Neural cell (in vitro differentiated cells): ENCODE measurements around the gene DOK5. TPM values are rescaled to one million over a fixed set of nuclear protein-coding genes. Genes with fewer than 3 reads are reported as not detected.

Source experiments
- H2AFZ ChIP-seq: fragments of 200-600, 300-800 bp; sonication (generic), shearing (Covaris generic); 2 replicates; pipeline ENCODE4 v1.6.0; 2014; ENCODE audit warnings: low read depth, mild to moderate bottlenecking, antibody characterized with exemption, low read length, moderate library complexity
- H3F3A ChIP-seq: fragments of 200-600 bp; shearing (Covaris generic); 2 replicates; pipeline ENCODE4 v1.6.1; 2016; ENCODE audit warnings: mild to moderate bottlenecking, moderate library complexity, mixed read lengths, antibody characterized with exemption, low read length; ENCODE audit not compliant: insufficient read depth, poor library complexity, severe bottlenecking
- H3K27ac ChIP-seq: fragments of 200-600, 300-800 bp; sonication (generic), shearing (Covaris generic); 2 replicates; pipeline ENCODE4 v1.5.1; 2014; ENCODE audit warnings: mild to moderate bottlenecking, low read length, moderate library complexity
- H3K27me3 ChIP-seq: fragments of 300-800, 200-600 bp; sonication (generic), shearing (Covaris generic); 2 replicates; pipeline ENCODE4 v1.6.0; 2014; ENCODE audit warnings: mild to moderate bottlenecking, low read depth, low read length, moderate library complexity; ENCODE audit not compliant: insufficient read depth
- H3K36me3 ChIP-seq: fragments of 300-800, 200-600 bp; sonication (generic), shearing (Covaris generic); 2 replicates; pipeline ENCODE4 v1.5.1; 2014; ENCODE audit warnings: mild to moderate bottlenecking, antibody characterized with exemption, low read length, moderate library complexity; ENCODE audit not compliant: insufficient read depth
- H3K4me2 ChIP-seq: fragments of 300-800, 200-600 bp; sonication (generic), shearing (Covaris generic); 2 replicates; pipeline ENCODE4 v1.6.0; 2014; ENCODE audit warnings: mild to moderate bottlenecking, low read length
- H3K4me3 ChIP-seq: fragments of 300-800, 200-600 bp; sonication (generic), shearing (Covaris generic); 2 replicates; pipeline ENCODE4 v1.5.1; 2014; ENCODE audit warnings: mild to moderate bottlenecking, low read length, moderate library complexity
- H3K79me2 ChIP-seq: fragments of 200-600 bp; shearing (Covaris generic); replicated peaks from 2 replicates; pipeline ENCODE4 v1.6.0; 2014; ENCODE audit warnings: mild to moderate bottlenecking, low read length, moderate library complexity; ENCODE audit not compliant: insufficient read depth
- H3K9ac ChIP-seq: fragments of 300-800, 200-600 bp; sonication (generic), shearing (Covaris generic); 2 replicates; pipeline ENCODE4 v1.6.1; 2016; ENCODE audit warnings: mild to moderate bottlenecking, low read length, mixed read lengths
- H3K9me2 ChIP-seq: fragments of 200-600 bp; shearing (Covaris generic); 2 replicates; pipeline ENCODE4 v1.6.1; 2016; ENCODE audit warnings: mild to moderate bottlenecking, low read length, mixed read lengths; ENCODE audit not compliant: insufficient read depth
- H3K9me3 ChIP-seq: fragments of 200-600, 300-800 bp; sonication (generic), shearing (Covaris generic); 2 replicates; pipeline ENCODE4 v1.6.1; 2016; ENCODE audit warnings: mild to moderate bottlenecking, mixed run types, low read length, moderate library complexity, mixed read lengths
- H4K20me1 ChIP-seq: fragments of 200-600 bp; shearing (Covaris generic); 2 replicates; pipeline ENCODE4 v1.6.1; 2016; ENCODE audit warnings: mild to moderate bottlenecking, mixed run types; ENCODE audit not compliant: insufficient read depth
- CTCF ChIP-seq: fragments of 450-650 bp; IDR thresholded peaks from 2 replicates; pipeline ENCODE4 v1.5.1; 2014; ENCODE audit warnings: antibody characterized with exemption, mild to moderate bottlenecking, moderate library complexity; ENCODE audit not compliant: poor library complexity, severe bottlenecking
- EP300 ChIP-seq: fragments of 450-650 bp; conservative IDR thresholded peaks from 2 replicates; pipeline ENCODE4 v1.6.1; 2014; ENCODE audit warnings: antibody characterized with exemption, mild to moderate bottlenecking, moderate library complexity; ENCODE audit not compliant: poor library complexity, severe bottlenecking
- EZH2 ChIP-seq: fragments of 200-600, 300-800 bp; shearing (Covaris generic), sonication (generic); IDR thresholded peaks from 2 replicates; pipeline ENCODE4 v1.6.1; 2014; ENCODE audit warnings: antibody characterized with exemption, low read length, borderline replicate concordance, mild to moderate bottlenecking; ENCODE audit not compliant: insufficient read depth, poor library complexity, severe bottlenecking
- MXI1 ChIP-seq: fragments of 450-650 bp; conservative IDR thresholded peaks from 2 replicates; pipeline ENCODE4 v1.6.1; 2014; ENCODE audit warnings: antibody characterized with exemption, mild to moderate bottlenecking; ENCODE audit not compliant: poor library complexity, severe bottlenecking
- POLR2AphosphoS5 ChIP-seq: IDR thresholded peaks from 2 replicates; pipeline ENCODE4 v1.6.1; 2012
- RAD21 ChIP-seq: fragments of 450-650 bp; conservative IDR thresholded peaks from 2 replicates; pipeline ENCODE4 v1.6.1; 2014; ENCODE audit warnings: antibody characterized with exemption, mild to moderate bottlenecking, moderate library complexity
- REST ChIP-seq: IDR thresholded peaks from 2 replicates; pipeline ENCODE4 v1.6.1; 2012; ENCODE audit warnings: borderline replicate concordance
- SMC3 ChIP-seq: fragments of 450-650 bp; conservative IDR thresholded peaks from 2 replicates; pipeline ENCODE4 v1.6.1; 2014; ENCODE audit warnings: antibody characterized with exemption, mild to moderate bottlenecking, moderate library complexity; ENCODE audit not compliant: poor library complexity
- TAF1 ChIP-seq: IDR thresholded peaks from 2 replicates; pipeline ENCODE4 v1.6.1; 2012; ENCODE audit warnings: low read depth
- polyA plus RNA-seq: library from polyadenylated mRNA; depleted of rRNA; stranded (reverse); fragments of >200 nt; gene quantifications from 2 replicates; pipeline ENCODE4 v1.2.3, GENCODE V29; 2014

The DOK5 gene
- polyA plus RNA-seq, 1 donor from 2014 or later, result 4.6 TPM

DNA sequence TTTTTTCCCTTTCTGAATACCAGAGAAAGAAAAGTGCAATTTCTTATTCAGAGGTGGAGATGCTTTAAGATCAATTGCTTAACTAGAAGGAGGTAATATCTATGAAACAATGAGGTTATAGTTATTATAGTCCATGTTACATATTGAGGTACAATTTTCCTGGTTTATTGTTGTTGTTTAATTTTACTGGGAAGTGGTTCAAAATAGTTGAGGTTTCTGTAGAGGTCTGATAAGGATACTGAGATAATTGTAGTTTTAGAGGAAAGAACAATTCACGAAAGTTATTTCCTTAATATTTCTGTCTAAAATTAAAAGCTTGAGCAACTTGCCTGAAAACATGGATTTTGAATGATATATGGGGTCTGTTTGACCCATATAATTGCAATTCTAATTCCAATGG is 51.4 kb downstream of the DOK5 start:
- Histone ChIP-seq H2AFZ (no peak overlapping the region), H4K20me1 (no peaks in the 10 kb centered on the region), H3K9me3 (no peaks in the 10 kb centered on the region), H3K79me2 (no peaks in the 10 kb centered on the region), H3K27me3 (no peaks in the 10 kb centered on the region), H3K36me3 (no peaks in the 10 kb centered on the region), H3F3A (no peaks in the 10 kb centered on the region), H3K9ac (no peak overlapping the region), H3K4me3 (no peak overlapping the region), H3K4me2 (no peak overlapping the region), H3K27ac (no peak overlapping the region), H3K9me2 (no peaks in the 10 kb centered on the region)
- TF ChIP-seq REST (no peak), EP300 (no peak), SMC3 (no peak), EZH2 (no peak), CTCF (no peak), POLR2AphosphoS5 (no peak), TAF1 (no peak), MXI1 (no peak), RAD21 (no peak)

DNA sequence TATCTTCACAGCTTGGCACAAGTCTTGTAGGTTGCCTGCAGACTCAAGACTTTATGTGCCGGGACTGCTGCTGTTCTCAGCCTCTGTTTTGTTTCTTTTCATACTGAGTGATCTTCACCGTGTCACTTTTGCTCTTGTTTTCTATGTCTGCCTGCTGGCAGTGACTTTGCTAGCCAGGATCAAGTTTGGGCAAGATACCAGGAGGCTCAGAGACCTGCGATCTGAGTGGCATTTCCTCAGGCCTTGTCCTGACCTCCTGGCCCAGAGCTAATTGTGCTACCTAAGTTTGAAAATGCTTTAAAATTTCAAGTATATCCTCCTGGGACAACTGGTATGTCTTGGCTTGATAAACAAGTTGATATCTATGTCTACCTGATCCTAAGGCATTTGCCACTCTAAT is 57.2 kb downstream of the DOK5 start:
- Histone ChIP-seq H3K9ac (no peak overlapping the region), H3K27ac (no peak overlapping the region), H2AFZ (no peak overlapping the region), H3K79me2 (no peaks in the 10 kb centered on the region), H4K20me1 (no peaks in the 10 kb centered on the region), H3K9me2 (no peaks in the 10 kb centered on the region), H3F3A (no peaks in the 10 kb centered on the region), H3K4me3 (no peak overlapping the region), H3K27me3 (no peaks in the 10 kb centered on the region), H3K36me3 (no peaks in the 10 kb centered on the region), H3K9me3 (no peaks in the 10 kb centered on the region), H3K4me2 (no peak overlapping the region)
- TF ChIP-seq REST (no peak), MXI1 (no peak), TAF1 (no peak), CTCF (no peak), RAD21 (no peak), SMC3 (no peak), EP300 (no peak), POLR2AphosphoS5 (no peak), EZH2 (no peak)
